HCT116 (cell line): ENCODE results near the gene ALDH1A1. TPM values are rescaled to one million over a fixed set of nuclear protein-coding genes. Genes with fewer than 3 reads are reported as not detected.

ENCODE experiments used
- ATAC-seq: fragments of 200-7000 bp; cut with Tn5 transposase; 2 replicates; pipeline ENCODE4 v1.9.1; 2020; ENCODE audit warnings: mild to moderate bottlenecking, moderate library complexity
- BruUV-seq: library from RNA; stranded (reverse); fragments of 400-500 nt; replicated peaks from 2 replicates; lab custom pipeline; 2021; lab: Mats Ljungman, UMichigan
- CTCF ChIA-PET: fragments of 300-600 bp; sonication (Branson Sonifier 250); formaldehyde crosslinking; loops from one replicate; lab custom pipeline; 2021; ENCODE audit warnings: antibody characterized with exemption; lab: Charles Lee
- POLR2A ChIA-PET: fragments of 300-600, 350-600 bp; sonication (Branson Sonifier 250); formaldehyde crosslinking; loops from one replicate; lab custom pipeline; 2021; ENCODE audit warnings: antibody characterized with exemption; lab: Charles Lee
- RAD21 ChIA-PET, 2 experiments: fragments of 300-600 bp; sonication (Branson Sonifier 250); formaldehyde crosslinking; loops; one replicate each; lab custom pipeline; 2023; ENCODE audit warnings: low total read pairs in 2 of 2; ENCODE audit not compliant: uncharacterized antibody in 2 of 2, unreplicated experiment in 2 of 2, low non-redundant PET in 1 of 2; lab: Charles Lee
- DNase-seq: peaks from one replicate; pipeline ENCODE4 v3.0.0-alpha.2; 2010; ENCODE audit warnings: low read depth, low spot score
- H2AFZ ChIP-seq: fragments of 200-600 bp; shearing (Covaris generic), sonication (generic); 2 replicates; pipeline ENCODE4 v1.6.1; 2017; ENCODE audit warnings: low read depth, mixed run types, mixed read lengths, antibody characterized with exemption, low read length; ENCODE audit not compliant: poor library complexity, severe bottlenecking
- H3K27ac ChIP-seq: 2 replicates; pipeline ENCODE4 v1.5.1; 2012; ENCODE audit warnings: low read depth, low read length
- H3K27me3 ChIP-seq: fragments of 200-600 bp; sonication (generic); 2 replicates; pipeline ENCODE4 v1.6.1; 2016; ENCODE audit warnings: mixed run types, low read length, mixed read lengths; ENCODE audit not compliant: insufficient read depth
- H3K36me3 ChIP-seq, 2 experiments: fragments of 200-500 bp in 1 of 2; fragments of 200-600 bp in 1 of 2; sonication (Bioruptor generic) in 1 of 2; sonication (generic) in 1 of 2; 2 replicates each; pipeline versions ENCODE4 v1.5.1 to v1.6.1; 2014 to 2016; ENCODE audit warnings: low read length in 2 of 2, inconsistent platforms in 1 of 2, mixed read lengths in 1 of 2, mixed run types in 1 of 2; ENCODE audit not compliant: insufficient read depth in 2 of 2, control insufficient read depth in 1 of 2
- H3K4me1 ChIP-seq, 2 experiments: fragments of 200-600 bp in 1 of 2; sonication (generic) in 1 of 2; 2 replicates each; pipeline versions ENCODE4 v1.5.1 to v1.6.1; 2012 to 2017; ENCODE audit warnings: low read length in 2 of 2, inconsistent platforms in 1 of 2, mild to moderate bottlenecking in 1 of 2, mixed read lengths in 1 of 2, mixed run types in 1 of 2, moderate library complexity in 1 of 2; ENCODE audit not compliant: insufficient read depth in 2 of 2, control insufficient read depth in 1 of 2
- H3K4me2 ChIP-seq: fragments of 200-600 bp; sonication (generic); 2 replicates; pipeline ENCODE4 v1.6.1; 2017; ENCODE audit warnings: mixed run types, low read length, mixed read lengths
- H3K4me3 ChIP-seq, 2 experiments: fragments of 200-600 bp in 1 of 2; sonication (generic) in 1 of 2; replicated peaks in 1 of 2; 2 replicates each; pipeline ENCODE4 v1.5.1; 2011 to 2016; ENCODE audit warnings: low read length in 2 of 2, control low read depth in 1 of 2, low read depth in 1 of 2, mild to moderate bottlenecking in 1 of 2, mixed read lengths in 1 of 2, mixed run types in 1 of 2
- H3K79me2 ChIP-seq: fragments of 200-600 bp; sonication (generic); 2 replicates; pipeline ENCODE4 v1.6.1; 2017; ENCODE audit warnings: mild to moderate bottlenecking, mixed run types, low read length, moderate library complexity, mixed read lengths; ENCODE audit not compliant: insufficient read depth
- H3K9ac ChIP-seq: fragments of 200-600 bp; sonication (generic); 2 replicates; pipeline ENCODE4 v1.6.1; 2016; ENCODE audit warnings: low read length, mixed read lengths
- H3K9me2 ChIP-seq: fragments of 200-600 bp; sonication (generic), shearing (Covaris generic); 2 replicates; pipeline ENCODE4 v1.6.1; 2017; ENCODE audit warnings: mixed run types, mild to moderate bottlenecking, moderate library complexity; ENCODE audit not compliant: insufficient read depth
- H3K9me3 ChIP-seq, 2 experiments: fragments of 200-500 bp in 1 of 2; fragments of 200-600 bp in 1 of 2; sonication (Bioruptor generic) in 1 of 2; sonication (generic) in 1 of 2; 2 replicates each; pipeline ENCODE4 v1.6.1; 2014 to 2017; ENCODE audit warnings: low read length in 2 of 2, mixed read lengths in 2 of 2, inconsistent platforms in 1 of 2, low read depth in 1 of 2, mild to moderate bottlenecking in 1 of 2, mixed run types in 1 of 2, moderate library complexity in 1 of 2; ENCODE audit not compliant: control insufficient read depth in 1 of 2, insufficient read depth in 1 of 2
- H4K20me1 ChIP-seq: fragments of 200-600 bp; sonication (generic), shearing (Covaris generic); 2 replicates; pipeline ENCODE4 v1.6.1; 2017; ENCODE audit warnings: mixed run types, mild to moderate bottlenecking, moderate library complexity; ENCODE audit not compliant: insufficient read depth
- CBX3 ChIP-seq: IDR thresholded peaks from 2 replicates; pipeline ENCODE4 v1.6.1; 2012; ENCODE audit warnings: low read depth
- ELF1 ChIP-seq: IDR thresholded peaks from 2 replicates; pipeline ENCODE4 v1.6.1; 2012; ENCODE audit warnings: low read depth, borderline replicate concordance
- EZH2 ChIP-seq: fragments of 200-600 bp; sonication (generic); IDR thresholded peaks from 2 replicates; pipeline ENCODE4 v1.6.1; 2017; ENCODE audit warnings: antibody characterized with exemption, mixed run types
- FOSL1 ChIP-seq: IDR thresholded peaks from 2 replicates; pipeline ENCODE4 v1.6.1; 2012; ENCODE audit warnings: low read depth
- JUND ChIP-seq: IDR thresholded peaks from 2 replicates; pipeline ENCODE4 v1.6.1; 2012
- POLR2A ChIP-seq: IDR thresholded peaks from 2 replicates; pipeline ENCODE4 v1.7.0; 2011; ENCODE audit warnings: borderline replicate concordance; ENCODE audit not compliant: insufficient read depth, insufficient read length; ENCODE audit errors: extremely low read depth
- POLR2AphosphoS5 ChIP-seq: IDR thresholded peaks from 2 replicates; pipeline ENCODE4 v1.6.1; 2011; ENCODE audit warnings: mild to moderate bottlenecking, low read depth, low read length, moderate library complexity
- RAD21 ChIP-seq: IDR thresholded peaks from 2 replicates; pipeline ENCODE4 v1.6.1; 2012; ENCODE audit warnings: low read depth, mild to moderate bottlenecking
- SIN3A ChIP-seq: IDR thresholded peaks from 2 replicates; pipeline ENCODE4 v1.6.1; 2012; ENCODE audit warnings: low read depth
- YY1 ChIP-seq: IDR thresholded peaks from 2 replicates; pipeline ENCODE4 v1.6.1; 2011; ENCODE audit warnings: low read length, low read depth, moderate library complexity, mild to moderate bottlenecking; ENCODE audit not compliant: insufficient replicate concordance; ENCODE audit errors: extremely low read depth
- ZFX ChIP-seq: fragments of 450-650 bp; IDR thresholded peaks from 2 replicates; pipeline ENCODE4 v1.6.1; 2017
- ZNF274 ChIP-seq: fragments of 200-500 bp; sonication (Bioruptor generic); IDR thresholded peaks from 2 replicates; pipeline ENCODE4 v1.6.1; 2014; ENCODE audit warnings: mild to moderate bottlenecking, low read depth, low read length, inconsistent platforms
- intact Hi-C: fragments of 100-400 bp; cut with micrococcal nuclease; formaldehyde crosslinking; loops from 2 replicates; pipeline ENCODE4 v1.10.0; 2022
- total RNA-seq: library from RNA; stranded (reverse); gene quantifications from one replicate; pipeline ENCODE4 v1.2.1, GENCODE V29; 2021; ENCODE audit not compliant: unreplicated experiment
- TF ChIP-seq, protein P1 (sequence below): IDR thresholded peaks from 2 replicates; pipeline ENCODE4 v1.6.1; 2011; ENCODE audit warnings: mild to moderate bottlenecking, low read length, moderate library complexity; ENCODE audit not compliant: insufficient replicate concordance; ENCODE audit errors: extremely low read depth
- TF ChIP-seq, protein P2 (sequence below), 3 experiments: fragments of 200-600 bp in 1 of 3; sonication (generic) in 1 of 3; IDR thresholded peaks in 2 of 3; conservative IDR thresholded peaks in 1 of 3; 2 replicates each; pipeline ENCODE4 v1.5.1; 2012 to 2017; ENCODE audit warnings: low read depth in 2 of 3, low read length in 2 of 3, antibody characterized with exemption in 1 of 3, borderline replicate concordance in 1 of 3, control low read depth in 1 of 3, mild to moderate bottlenecking in 1 of 3, mixed read lengths in 1 of 3, mixed run types in 1 of 3, moderate library complexity in 1 of 3; ENCODE audit not compliant: insufficient read depth in 1 of 3
- TF ChIP-seq, protein P3 (sequence below): IDR thresholded peaks from 2 replicates; pipeline ENCODE4 v1.6.1; 2012

The ALDH1A1 gene
- total RNA-seq, 1 experiment from 2014 or later, result 0.44 TPM

DNA sequence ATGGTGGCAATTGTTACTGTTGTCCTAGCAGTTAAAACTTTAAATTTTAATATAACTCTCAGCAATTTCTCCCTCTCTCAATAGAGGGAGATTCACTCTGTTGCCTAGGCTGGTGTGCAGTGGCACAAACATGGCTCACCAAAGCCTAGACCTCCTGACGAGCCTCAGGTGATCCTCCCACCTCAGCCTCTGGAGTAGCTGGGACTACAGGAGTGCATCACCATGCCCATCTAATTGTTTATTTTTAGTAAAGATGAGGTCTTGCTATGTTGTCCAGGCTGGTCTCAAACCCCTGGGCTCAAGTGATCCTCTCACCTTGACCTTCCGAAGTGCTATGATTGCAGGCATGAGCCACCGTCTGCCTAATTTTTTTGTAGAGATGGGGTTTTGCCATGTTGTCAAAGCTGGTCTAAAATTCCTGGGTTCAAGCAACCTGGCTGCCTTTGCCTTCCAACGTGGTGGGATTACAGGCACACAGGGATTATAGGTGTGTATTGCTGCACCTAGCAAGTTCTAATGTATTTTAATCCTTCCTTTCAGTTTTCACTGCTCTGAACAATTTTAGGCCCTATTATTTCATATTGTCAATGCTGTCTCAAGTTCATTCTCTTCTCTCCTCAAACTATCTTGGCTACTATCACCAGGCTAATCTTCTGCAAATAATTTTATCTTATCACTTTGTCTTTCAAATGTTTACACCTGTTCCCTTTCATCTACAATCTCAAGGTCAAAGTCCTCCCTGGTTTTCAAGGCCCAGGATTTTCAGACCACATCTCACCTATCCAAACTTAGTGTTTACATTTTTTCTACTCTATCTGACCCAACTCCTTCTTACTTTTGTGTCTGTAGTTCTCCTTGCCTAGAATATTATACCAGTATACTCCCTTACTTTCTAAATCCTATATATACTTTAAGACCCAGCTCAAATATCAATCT is 18.9 kb downstream of the ALDH1A1 start (continued):
- TF ChIP-seq, protein P1, sequence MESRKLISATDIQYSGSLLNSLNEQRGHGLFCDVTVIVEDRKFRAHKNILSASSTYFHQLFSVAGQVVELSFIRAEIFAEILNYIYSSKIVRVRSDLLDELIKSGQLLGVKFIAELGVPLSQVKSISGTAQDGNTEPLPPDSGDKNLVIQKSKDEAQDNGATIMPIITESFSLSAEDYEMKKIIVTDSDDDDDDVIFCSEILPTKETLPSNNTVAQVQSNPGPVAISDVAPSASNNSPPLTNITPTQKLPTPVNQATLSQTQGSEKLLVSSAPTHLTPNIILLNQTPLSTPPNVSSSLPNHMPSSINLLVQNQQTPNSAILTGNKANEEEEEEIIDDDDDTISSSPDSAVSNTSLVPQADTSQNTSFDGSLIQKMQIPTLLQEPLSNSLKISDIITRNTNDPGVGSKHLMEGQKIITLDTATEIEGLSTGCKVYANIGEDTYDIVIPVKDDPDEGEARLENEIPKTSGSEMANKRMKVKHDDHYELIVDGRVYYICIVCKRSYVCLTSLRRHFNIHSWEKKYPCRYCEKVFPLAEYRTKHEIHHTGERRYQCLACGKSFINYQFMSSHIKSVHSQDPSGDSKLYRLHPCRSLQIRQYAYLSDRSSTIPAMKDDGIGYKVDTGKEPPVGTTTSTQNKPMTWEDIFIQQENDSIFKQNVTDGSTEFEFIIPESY, result no peak
- TF ChIP-seq ZNF274, result no peak
- TF ChIP-seq RAD21, result no peak
- no peak for TF ChIP-seq JUND
- TF ChIP-seq POLR2AphosphoS5, result no peak

DNA sequence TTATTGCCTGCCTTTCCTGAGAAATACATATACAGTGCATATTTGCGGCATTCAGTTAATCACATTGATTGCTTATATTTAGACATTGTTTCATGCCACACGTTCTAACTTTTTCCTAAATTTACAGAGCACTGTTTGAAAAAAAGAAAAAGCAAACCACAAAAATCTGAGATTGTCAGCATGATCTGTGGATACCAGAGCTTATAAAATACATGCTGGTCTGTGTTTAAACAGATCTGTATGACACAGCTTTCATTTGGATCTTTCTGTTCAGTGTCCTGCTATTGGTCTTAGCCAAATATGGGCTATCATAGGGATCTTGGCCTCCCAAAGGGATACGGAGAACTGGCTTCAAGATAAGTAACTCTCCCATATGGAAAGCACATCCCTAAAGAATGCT is 20.2 kb downstream of the ALDH1A1 start:
- Histone ChIP-seq H3K9me2 (no peaks in the 10 kb centered on the region), H3K4me2 (no peak overlapping the region), H4K20me1 (no peaks in the 10 kb centered on the region), H3K4me3 (no peak overlapping the region), H3K79me2 (no peaks in the 10 kb centered on the region), H3K9me3 (no peaks in the 10 kb centered on the region)
- intact Hi-C loops, result no loop called here
- DNase-seq, result no peak
- ChIA-PET POLR2A (interaction anchor here (1.4 kb wide), 1 partner anchor 10 kb away, joined by 3 read pairs; no protein-coding TSS in a partner anchor), RAD21 (no interaction called here)
- TF ChIP-seq POLR2AphosphoS5, result no peak
- TF ChIP-seq CBX3, result no peak
- no peak for TF ChIP-seq ELF1
- TF ChIP-seq JUND, result no peak
- no peak for TF ChIP-seq EZH2
- TF ChIP-seq, protein P2, sequence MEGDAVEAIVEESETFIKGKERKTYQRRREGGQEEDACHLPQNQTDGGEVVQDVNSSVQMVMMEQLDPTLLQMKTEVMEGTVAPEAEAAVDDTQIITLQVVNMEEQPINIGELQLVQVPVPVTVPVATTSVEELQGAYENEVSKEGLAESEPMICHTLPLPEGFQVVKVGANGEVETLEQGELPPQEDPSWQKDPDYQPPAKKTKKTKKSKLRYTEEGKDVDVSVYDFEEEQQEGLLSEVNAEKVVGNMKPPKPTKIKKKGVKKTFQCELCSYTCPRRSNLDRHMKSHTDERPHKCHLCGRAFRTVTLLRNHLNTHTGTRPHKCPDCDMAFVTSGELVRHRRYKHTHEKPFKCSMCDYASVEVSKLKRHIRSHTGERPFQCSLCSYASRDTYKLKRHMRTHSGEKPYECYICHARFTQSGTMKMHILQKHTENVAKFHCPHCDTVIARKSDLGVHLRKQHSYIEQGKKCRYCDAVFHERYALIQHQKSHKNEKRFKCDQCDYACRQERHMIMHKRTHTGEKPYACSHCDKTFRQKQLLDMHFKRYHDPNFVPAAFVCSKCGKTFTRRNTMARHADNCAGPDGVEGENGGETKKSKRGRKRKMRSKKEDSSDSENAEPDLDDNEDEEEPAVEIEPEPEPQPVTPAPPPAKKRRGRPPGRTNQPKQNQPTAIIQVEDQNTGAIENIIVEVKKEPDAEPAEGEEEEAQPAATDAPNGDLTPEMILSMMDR (IDR thresholded peaks at IDR 0.05 in 2 of 3, conservative IDR thresholded peaks at IDR 0.05 in 1 of 3; ENCODE audit: borderline replicate concordance in 1 of 3, insufficient read depth in 1 of 3, low read depth in 2 of 3, low read length in 2 of 3), result no peak
- no peak for TF ChIP-seq SIN3A
- TF ChIP-seq POLR2A, result no peak
- no peak for TF ChIP-seq YY1
- no peak for TF ChIP-seq FOSL1
- no peak for TF ChIP-seq ZNF274
- TF ChIP-seq, protein P3, sequence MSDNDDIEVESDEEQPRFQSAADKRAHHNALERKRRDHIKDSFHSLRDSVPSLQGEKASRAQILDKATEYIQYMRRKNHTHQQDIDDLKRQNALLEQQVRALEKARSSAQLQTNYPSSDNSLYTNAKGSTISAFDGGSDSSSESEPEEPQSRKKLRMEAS, result no peak
- TF ChIP-seq ZFX, result no peak
- TF ChIP-seq, all 23 proteins: peak for 0
- Histone ChIP-seq H3K4me1 (no peaks in the 10 kb centered on the region), H3K27ac (no peak overlapping the region), H3K36me3 (no peaks in the 10 kb centered on the region), H3K27me3 (no peaks in the 10 kb centered on the region), H3K9ac (no peak overlapping the region), H2AFZ (no peak overlapping the region)
- no peak for ATAC-seq
- no TSS peak for BruUV-seq
- CTCF ChIA-PET, result no interaction called here
